Dedifferentiated amniotic fluid mesenchymal stem cell (primary cell): ENCODE measurements around the gene PIM3.
"Not testable (repeated sequence)": the region's sequence is repeated elsewhere in the genome, so short reads cannot be mapped to it uniquely, and the experiment has no call there.

Experiments
- DNase-seq: peaks from one replicate; pipeline ENCODE4 v3.0.0-alpha.2; 2016; ENCODE audit errors: extremely low spot score

Gene PIM3

DNA sequence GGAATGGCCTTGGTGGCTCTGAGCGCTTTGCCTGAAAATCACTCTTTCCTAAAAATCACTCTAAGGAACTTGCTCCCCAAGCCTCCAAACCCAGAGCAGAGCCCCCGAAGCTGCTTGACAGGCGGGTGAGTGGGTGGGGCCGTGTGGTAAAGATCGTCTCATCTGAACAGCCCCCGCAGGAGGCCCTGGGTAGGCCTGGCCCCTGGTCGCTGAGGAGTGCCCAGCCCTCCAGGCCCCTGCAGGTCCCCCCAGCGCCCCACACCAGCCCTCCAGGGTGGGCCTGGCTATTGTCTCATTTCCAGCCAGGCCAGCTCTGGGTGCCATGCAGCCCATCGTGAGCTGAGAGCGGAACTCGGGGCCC is 17.2 kb upstream of the PIM3 start:
- DNase-seq, result no peak

DNA sequence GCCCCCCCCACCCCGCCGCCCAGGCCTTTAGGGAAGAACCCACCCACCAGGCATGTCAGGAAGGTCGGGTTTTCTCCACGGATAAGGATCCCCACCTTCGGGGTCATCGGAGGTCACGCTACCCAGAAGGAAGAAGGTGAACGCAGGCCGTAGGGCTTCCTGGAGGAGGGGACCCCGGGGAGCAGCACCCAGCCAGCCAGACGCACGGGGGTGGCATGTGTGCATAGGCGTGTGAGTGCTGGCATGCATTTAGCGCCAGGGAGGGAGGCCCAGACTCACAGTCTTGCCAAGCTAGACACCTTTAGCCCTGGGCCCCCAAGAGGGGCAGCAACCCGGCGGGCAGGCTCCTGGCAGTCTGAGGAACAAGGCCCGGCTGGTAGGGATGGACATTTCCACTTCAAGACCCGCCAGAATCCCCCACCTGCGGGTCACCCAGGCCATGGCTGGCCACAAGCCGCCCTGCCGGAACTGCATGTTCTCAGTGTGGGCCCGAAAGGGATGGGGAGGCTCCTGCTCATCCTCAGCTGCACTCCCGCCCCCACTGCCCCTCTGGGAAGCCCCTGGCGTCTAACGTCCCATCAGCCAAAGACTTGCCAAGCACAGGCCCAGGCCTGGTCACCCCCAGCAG is 16.7 kb upstream of the PIM3 start:
- no peak for DNase-seq

DNA sequence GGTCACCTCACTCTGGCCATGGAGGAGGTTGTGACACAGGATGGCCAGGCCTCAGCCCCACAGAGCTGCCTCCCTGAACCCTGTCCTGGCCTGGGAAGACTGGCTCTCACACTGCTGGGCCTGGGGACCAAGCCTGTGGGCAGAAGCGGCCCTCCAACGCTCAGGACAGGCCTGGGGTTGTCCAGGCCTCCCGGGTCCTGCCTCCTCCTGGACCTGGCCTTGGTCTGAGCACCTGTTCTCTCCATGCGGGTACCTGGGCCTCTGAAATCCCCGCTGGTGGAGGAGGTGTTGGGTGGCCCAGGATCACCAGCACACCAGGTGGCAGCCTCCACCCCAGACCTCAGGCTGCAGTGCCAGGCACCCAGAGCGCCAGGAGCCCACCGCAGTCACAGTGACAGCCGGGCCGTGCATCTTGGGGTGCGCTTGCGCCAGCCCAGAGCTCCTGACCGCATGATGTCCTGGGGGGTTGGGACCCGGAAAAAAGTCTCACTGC is 16.1 kb upstream of the PIM3 start:
- no peak for DNase-seq

DNA sequence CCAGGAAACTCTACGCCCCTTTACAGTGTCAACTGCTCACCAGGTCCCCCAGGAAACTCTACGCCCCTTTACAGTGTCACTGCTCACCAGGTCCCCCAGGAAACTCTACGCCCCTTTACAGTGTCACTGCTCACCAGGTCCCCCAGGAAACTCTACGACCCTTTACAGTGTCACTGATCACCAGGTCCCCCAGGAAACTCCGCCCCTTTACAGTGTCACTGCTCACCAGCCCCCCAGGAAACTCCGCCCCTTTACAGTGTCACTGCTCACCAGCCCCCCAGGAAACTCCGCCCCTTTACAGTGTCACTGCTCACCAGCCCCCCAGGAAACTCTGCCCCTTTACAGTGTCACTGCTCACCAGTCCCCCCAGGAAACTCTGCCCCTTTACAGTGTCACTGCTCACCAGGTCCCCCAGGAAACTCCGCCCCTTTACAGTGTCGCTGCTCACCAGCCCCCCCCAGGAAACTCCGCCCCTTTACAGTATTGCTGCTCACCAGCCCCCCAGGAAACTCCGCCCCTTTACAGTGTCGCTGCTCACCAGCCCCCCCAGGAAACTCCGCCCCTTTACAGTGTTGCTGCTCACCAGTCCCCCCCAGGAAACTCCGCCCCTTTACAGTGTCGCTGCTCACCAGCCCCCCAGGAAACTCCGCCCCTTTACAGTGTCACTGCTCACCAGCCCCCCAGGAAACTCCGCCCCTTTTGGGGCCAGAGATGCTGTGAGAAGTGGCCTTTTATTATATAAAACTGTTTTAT is 15.4 kb upstream of the PIM3 start:
- DNase-seq, result not testable (repeated sequence)

DNA sequence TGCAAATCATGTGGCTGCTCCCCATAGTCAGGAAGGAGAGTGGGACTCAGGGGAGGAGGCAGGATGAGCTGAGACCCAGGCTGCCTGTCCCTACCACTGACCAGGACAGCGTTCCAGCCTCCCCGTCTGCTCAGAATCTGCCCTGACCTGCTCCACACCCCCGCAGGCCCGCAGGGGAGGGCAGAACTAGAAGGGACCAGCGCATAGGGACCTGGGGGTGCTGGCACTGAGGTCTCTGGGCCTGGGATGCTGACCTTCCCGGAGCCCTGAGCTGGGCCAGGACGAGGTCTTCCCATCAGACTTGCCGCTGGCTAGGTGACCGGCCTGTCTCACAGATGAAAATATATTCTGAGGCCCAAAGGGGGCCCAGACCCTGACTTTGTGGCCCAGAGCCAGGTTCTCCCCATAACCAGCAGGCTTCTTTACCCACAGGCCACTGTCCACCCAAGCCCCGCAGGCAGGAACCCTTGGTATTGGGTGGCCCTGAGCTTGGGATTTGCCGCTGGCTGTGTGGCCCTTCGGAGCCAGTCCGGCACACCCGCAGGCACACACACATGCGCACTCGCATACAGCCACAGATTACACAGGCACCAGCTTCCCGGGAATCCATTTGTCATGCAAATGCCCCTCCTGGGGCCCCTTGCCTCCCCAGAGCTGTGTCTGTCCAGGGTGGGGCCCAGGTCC is 13.8 kb upstream of the PIM3 start:
- no peak for DNase-seq

DNA sequence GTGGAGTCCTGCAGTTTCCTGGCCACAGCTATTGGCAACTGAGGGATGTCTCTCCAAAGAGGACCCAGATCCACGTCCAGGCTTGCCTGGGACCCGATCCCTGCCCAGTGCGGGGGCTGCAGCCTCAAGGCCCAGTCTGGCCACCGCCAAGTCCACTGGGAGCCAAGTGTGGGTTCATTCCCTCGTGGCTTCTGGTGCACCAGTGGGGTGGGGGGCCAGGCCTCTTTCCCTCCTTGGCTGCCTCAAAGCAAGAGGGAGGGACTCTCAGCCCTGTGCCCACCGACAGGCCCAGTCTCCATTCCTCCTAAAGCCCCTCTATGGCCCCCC is 13.3 kb upstream of the PIM3 start:
- no peak for DNase-seq

DNA sequence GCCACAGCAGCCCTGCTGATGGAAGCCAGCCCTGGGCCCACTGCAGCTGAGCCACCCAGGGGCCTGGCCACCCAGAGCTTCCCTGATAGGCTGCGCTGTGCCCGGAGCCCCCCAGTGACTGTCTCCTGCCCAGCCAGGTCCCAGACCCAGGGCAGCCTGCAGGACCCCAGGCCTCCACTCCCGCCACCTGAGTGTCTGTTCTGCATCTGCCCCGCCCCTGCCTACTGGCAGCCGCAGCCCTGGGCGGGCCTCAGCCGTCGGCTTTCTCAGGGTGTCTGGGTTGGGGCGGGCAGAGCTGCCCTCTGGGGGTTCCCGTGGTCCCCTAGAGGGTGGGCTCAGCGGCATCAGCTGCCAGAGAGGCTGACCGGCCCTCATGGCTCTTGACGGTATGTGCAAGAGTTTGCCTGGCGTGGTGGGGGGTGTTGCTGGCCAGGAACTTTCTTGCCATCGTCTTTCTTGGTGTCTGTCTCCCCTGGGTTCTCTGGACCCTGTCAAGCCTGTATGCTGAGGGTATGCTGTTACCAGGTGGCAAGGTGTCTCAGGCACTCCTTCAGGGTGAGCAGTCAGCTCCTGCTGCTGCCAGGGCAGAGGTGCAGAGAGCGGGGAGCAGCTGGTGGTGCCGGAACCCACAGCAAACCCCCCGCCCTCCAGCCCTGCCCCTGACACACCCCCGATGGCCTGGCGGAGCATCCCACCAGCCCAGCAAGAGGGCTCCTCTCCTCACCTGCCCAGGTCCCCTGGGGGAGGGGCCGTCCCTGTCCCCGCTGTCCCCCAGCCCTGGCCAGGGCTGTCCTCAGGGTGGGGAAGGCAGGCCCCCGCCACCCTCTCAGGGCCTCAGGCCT is 12.2 kb upstream of the PIM3 start:
- no peak for DNase-seq

DNA sequence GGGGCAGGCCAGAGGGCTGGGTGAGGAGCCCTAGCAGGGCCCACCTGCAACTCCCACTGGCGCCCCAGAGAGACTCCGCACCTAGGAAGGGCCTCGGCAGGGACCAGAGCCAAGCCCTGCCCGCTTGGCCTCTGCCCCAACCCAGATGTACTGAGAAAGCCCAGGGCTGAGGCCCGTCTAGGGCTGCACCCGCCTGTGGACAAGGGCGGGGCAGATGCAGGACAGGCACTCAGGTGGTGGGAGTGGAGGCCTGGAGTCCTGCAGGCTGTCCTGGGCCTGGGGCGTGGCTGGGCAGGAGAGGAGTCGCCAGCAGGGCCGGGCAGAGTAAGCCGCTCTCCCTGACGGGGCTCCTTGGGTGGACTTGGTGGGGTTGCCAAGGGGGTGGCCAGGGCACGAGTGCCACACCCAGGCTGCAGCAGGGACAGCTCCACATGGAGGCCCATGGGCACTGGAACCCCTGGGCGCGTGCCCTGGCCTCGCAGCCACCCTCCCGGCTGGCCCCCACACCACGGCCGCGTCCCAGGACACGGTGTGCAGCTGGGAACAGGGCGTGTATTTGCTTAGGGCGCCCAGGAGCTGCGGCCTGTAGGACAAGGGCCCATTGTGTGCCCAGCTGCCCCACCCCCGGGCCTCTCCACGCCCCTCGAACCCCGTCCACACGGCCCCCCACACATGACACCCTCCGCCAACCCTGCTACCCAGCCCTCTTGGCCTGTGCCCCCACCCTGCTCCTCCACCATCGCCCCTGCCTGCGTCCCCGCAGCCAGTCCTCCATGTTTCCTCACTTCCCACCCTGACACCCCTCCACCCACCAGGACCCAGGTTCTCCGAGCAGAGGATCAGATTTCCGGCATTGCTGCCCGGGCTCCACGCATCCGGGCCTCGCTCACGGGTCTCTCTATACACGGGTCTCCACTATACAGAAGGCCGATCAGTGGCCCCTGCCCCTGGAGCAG is 11.3 kb upstream of the PIM3 start:
- no peak for DNase-seq

DNA sequence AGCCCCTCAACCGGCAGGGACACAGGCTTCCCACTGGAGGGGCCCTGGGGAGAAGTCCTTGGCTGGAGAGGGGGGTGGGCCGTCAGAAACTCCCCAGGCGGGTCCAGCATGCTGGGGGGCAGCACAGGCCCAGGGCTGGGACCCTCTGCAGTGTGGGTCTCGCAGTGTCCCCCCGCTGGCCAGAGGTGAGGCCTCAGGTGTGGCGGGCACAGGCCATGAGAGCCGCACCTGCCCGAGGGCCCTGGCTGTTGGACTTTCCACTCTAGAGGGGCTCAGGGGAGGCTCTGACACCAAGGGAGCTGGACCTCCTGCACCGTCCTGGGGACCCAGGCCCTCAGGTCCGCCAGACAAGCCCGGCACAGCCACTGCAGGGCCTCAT is 10.7 kb upstream of the PIM3 start:
- no peak for DNase-seq

DNA sequence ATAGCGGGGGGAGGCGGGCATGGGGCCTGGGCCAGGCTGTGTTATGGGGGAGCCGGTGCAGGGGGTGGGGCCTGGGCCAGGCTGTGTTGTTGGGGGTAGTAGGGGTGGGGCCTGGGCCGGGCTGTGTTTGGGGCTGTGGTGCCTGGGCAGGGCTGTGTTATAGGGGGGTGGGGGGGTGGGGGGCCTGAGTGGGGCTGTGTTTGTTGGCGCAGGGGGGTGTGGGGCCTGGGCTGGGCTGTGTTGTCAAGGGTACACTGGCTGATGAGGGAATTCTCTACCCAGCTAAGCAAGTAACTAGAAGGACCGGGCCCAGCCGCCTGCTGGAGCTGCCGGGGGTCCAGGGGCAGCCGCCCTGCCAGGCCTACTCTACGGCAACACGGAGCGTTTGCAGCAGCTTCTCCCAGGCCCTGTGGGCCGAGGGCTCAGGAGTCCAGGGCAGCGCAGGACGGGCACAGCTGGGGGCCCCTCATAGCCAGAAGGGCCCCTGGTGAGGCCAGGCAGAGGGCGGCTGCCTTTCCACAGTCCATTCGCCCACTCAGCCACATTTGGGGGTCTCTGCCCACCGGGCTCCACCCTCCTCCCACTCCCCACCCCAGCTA is 10.1 kb upstream of the PIM3 start:
- no peak for DNase-seq

DNA sequence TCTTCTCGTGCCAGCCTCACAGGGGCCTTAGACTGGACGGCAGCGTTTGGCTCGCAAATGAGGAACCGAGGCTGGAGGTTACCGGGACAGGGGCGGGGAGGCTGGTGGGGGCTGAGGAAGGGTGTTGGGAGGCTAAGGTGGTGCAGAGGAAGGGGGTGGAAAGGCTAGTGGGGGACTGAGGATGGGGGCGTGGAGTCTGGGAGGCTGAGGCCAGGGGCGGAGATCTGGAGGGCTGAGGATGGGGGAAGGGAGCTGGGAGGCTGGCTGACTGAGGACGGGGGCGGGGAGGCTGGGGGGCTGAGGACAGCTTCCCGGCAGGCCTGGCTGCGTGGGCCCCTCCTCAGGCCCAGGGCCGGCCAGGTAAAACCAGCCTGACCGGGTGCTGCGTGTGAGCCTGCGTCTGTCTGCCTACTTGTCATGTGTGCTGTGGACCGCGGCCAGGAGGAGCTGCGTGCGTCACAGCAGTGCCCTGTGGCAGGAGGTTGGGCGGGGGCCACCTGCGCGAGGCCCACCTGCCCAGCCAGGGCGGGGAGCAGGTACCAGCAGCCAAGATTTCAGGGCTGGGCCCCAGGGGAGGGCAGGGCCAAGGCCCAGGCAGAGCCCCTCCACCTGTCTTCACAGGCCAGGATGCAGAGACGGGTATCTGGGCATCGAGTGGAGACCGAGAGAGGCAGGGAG is 9.4 kb upstream of the PIM3 start:
- DNase-seq, result no peak

DNA sequence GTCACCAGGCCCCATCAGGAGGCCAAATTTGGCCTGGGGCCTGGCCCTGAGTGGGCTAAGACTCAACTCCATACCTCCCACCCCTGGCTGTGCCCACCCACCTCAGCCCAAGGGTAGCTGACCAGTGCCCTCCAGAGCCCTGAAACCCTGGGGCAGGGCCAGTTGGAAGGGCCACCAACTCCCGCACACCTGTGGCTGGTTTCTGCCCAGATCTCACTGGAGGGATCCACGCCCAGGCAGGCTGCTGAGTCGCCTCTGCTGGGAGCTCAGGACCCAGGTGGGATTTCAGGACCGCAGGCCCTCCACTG is 8.9 kb upstream of the PIM3 start:
- no peak for DNase-seq

DNA sequence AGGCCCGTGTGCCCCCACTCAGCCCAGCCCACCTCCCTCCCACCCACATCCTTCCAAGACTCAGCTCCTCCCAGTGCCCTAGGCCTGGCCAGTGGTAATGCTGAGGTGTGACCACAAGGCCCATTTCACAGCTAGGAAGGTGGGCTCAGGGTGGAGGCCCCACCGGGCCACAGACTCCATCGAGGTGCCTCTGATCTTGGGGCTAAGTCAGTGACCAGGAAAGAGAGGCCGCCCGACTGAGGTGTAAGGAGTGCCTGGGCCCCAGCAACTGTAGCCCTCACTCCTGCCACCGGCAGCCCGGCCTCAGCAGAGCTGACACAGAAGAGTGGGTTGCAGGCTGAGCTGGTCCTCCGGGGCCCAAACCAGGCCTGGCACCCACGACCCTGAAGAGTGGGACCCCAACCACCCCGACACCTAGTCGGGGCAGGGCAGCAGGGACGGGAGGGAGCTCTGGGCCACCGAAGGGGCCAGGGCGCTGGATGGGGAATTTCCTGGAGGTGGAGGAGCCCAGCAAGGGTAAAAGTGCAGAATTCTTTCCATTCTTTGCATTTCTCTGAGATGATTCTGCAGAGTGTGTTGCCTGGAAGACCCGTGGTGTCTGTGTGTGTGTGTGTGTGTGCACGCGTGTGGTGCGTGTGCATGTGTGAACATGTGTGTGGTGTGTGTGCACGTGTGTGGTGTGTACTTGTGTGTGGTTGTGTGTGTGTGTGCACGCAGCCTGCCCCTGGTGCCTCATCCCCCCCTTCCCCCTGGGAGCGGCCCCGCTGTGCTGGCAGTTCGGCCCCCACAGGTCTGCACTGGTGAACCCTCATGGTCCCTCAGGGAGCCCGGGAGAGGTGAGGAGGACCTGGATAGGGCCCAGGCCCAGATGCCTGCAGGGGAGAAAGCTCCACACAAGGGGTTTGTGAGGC is 8.3 kb upstream of the PIM3 start:
- DNase-seq, result peak; percentile 28

DNA sequence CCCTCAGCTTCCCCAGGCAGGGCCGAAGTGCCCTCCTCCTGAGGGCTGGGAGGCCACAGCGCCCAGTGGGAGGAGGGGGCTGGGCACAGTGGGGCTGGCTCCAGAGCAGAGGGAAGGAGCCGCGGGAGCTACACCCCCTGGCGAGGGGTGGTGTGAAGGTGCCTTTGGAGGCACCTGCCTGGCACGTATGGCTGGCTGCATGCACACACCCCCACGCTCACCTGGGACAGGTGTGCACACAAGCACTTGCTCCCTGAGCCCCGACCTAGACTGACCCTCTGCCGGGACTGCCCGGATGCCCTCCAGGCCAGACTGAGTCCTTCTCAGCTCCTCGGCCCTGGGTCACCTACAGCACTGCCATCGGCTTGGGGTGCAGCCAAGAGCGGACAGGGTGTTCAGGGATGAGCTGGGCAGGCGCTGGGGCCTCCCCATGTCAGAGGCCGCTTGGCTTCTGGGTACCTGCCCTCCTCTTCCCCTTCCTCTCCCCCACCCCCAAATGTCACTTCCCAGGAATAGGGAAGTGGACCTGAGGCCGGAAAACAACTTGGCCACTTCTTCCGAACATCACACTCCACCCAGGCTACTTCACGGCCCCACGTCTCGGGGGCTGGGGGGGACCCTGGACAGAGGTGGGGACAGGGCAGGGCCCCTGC is 7.4 kb upstream of the PIM3 start:
- DNase-seq, result no peak

DNA sequence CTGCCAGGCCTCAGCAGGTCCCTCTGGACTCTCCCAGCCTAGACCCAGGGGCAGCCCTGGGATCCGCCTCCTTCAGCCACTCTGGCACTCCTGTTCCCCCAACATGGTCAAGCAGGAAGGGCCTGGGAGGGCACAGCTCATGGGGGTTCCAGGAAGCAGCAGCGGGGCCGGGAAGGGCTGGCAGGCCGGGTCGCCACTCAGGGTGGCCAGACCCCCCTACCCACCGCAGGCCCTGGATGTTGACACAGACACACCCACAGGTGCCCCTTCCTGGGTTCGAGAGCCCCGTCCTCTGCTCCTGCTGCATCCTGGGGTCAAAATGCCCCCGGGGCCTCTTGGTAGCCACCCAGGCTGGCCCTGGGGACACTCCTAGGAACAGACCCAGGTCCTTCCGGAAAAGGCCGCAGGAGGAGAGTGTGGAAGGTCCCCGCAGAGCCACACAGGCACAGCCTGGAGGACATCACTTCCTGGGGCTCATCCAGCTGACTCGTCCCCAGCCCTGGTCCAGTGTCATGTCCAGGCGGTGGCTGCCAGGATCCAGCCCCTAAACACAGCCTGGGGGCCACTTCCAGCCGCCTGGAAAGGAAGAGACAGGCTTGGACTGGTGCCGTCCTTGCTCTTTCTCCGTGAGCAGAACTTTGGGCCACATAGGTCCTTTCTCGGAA is 6.8 kb upstream of the PIM3 start:
- DNase-seq, result no peak

DNA sequence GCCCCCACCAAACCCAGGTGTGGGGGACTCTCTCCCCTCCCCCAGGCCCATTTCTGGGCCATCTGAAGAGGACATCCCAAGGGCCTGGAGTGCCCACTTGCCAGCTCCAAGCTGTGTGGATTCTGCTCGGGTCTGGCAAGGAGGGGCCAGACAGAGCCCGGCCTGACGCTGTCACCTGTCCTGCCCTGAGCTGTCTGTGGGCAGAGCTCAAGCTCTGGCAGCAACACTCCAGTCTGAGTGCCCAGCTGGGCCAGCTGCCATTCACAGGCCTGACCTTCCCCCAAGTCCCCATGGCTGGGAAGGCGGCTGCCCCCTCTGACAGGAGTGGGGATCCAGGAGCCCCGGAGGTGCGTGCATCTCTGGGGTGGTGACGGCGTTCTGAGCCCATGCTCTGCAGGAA is 6.2 kb upstream of the PIM3 start:
- no peak for DNase-seq

DNA sequence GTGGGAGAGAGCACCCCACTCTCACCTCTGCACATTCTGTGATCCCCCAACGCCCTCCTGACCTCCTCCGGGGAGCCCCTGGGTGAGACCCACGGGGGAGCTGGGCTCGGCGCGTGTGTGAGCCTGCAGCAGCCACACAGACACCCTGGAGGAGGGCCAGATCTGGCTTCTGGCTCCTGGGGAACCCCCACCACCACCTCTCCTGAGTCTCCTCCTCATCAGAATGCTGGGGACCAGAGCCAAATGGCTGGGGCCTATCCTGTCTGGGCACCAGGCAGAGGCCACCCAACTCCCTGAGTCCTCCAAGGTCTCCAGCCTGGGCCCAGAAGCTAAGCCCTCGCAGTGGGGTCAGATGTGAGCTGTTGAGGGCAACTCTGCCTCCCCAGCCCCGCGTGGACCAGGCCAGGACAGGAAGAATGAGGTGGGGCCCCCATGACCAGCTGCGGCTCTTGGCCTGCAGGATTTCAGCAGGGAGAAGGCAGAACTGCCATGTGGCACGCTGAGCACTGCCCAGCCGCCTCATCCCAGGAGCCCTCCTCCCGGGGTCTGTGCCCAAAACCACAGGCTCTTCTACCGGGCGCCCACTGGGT is 5.5 kb upstream of the PIM3 start:
- DNase-seq, result no peak
